Panc1 (cell line): ENCODE results near the gene P2RX4.

Source experiments
- SIN3A ChIP-seq: IDR thresholded peaks from 2 replicates; pipeline ENCODE4 v1.6.1; 2012; ENCODE audit warnings: low read depth, mild to moderate bottlenecking, low read length, moderate library complexity, borderline replicate concordance; ENCODE audit not compliant: insufficient read depth
- TF ChIP-seq, protein P1 (sequence below): fragments of 450-650 bp; IDR thresholded peaks from 2 replicates; pipeline ENCODE4 v1.5.1; 2017; ENCODE audit warnings: mild to moderate bottlenecking

DNA sequence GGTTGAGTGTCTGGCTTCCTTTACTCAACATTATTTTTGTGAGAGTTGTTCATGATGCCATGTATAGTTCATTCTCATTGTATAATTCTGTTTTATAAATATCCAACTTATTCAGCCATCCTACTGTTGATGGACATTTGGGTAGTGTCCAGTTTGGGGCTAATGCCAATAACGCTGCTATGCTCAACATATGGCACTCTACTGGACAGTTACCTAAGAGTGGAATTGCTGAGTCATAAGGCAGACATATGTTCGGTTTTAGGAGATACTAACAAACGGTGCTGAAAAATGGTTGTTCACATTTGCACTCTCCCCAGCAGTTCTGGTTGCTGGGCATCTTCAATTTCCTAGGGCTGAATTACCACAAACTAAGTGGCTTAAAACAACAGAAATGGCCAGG, 28.7 kb upstream of the P2RX4 start:
- TF ChIP-seq, protein P1, sequence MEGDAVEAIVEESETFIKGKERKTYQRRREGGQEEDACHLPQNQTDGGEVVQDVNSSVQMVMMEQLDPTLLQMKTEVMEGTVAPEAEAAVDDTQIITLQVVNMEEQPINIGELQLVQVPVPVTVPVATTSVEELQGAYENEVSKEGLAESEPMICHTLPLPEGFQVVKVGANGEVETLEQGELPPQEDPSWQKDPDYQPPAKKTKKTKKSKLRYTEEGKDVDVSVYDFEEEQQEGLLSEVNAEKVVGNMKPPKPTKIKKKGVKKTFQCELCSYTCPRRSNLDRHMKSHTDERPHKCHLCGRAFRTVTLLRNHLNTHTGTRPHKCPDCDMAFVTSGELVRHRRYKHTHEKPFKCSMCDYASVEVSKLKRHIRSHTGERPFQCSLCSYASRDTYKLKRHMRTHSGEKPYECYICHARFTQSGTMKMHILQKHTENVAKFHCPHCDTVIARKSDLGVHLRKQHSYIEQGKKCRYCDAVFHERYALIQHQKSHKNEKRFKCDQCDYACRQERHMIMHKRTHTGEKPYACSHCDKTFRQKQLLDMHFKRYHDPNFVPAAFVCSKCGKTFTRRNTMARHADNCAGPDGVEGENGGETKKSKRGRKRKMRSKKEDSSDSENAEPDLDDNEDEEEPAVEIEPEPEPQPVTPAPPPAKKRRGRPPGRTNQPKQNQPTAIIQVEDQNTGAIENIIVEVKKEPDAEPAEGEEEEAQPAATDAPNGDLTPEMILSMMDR, result no peak
- no peak for TF ChIP-seq SIN3A
